BLaER1 (cell line): ENCODE results near the gene CHST8.

ENCODE experiments used
- H3K27ac ChIP-seq: shearing (Covaris generic); formaldehyde crosslinking; 2 replicates; pipeline ENCODE4 v1.8.1; 2022
- H3K27me3 ChIP-seq: shearing (Covaris generic); formaldehyde crosslinking; 2 replicates; pipeline ENCODE4 v1.8.1; 2022
- H3K36me3 ChIP-seq: shearing (Covaris generic); formaldehyde crosslinking; 2 replicates; pipeline ENCODE4 v1.8.1; 2022
- H3K4me1 ChIP-seq: shearing (Covaris generic); formaldehyde crosslinking; 2 replicates; pipeline ENCODE4 v1.8.1; 2022
- H3K4me2 ChIP-seq: shearing (Covaris generic); formaldehyde crosslinking; 2 replicates; pipeline ENCODE4 v1.8.1; 2022
- H3K4me3 ChIP-seq: shearing (Covaris generic); formaldehyde crosslinking; 2 replicates; pipeline ENCODE4 v1.8.1; 2022
- H3K9ac ChIP-seq: shearing (Covaris generic); formaldehyde crosslinking; 2 replicates; pipeline ENCODE4 v1.8.1; 2022
- H3K9me3 ChIP-seq: shearing (Covaris generic); formaldehyde crosslinking; 2 replicates; pipeline ENCODE4 v1.8.1; 2022
- H4K20me1 ChIP-seq: shearing (Covaris generic); formaldehyde crosslinking; 2 replicates; pipeline ENCODE4 v1.8.1; 2022
- Cebpa-rat ChIP-seq: shearing (Covaris generic); IDR thresholded peaks from 2 replicates; pipeline ENCODE4 v1.8.1; 2022

CHST8 gene

DNA sequence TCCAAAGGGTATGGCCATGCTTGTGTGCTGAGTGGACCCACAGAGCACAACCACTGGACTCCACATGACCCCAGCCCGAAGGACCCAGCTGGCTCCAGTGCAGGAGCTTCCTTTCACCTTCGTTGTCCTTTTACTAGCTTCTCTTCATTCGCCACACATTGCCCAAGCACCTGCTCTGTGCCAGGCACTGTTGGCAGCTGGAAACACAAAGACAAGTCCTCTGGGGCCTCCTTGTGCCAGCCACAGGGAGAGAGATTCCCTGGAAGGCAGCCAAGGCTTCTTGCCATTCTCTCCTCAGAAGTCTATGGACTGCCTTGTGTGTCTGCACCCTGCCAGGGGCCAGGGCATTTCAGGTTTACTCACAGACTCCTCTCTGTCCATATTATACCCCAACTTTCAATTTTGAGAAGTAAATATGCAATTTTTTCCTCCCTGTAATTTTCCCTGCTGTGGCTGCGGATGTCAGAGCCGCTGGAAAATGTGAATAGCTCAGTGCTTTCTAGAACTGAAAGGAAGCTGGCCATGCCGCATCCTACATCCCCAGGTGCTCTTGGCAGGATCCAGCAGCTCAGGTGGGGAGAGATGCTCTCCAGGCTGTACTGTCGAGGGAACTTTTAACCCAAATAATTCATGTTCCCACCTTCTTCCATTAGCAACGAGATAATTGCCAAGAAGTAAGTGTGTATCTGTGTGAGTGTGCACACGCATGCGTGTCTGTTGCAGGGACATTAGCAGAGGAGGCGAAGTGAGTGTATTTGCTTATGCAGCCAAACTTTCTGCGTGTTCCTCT is 57.2 kb downstream of the CHST8 start:
- H3K36me3 ChIP-seq = no peaks in the 10 kb centered on the region
- H3K4me3 ChIP-seq = no peak overlapping the region
- peaks cover 10% of the 10 kb centered on the region for H3K4me1 ChIP-seq
- H3K27ac ChIP-seq = no peak overlapping the region
- H3K27me3 ChIP-seq = peaks cover 4% of the 10 kb centered on the region; the same call in 1 of the 2 replicates
- no peak overlapping the region for H3K4me2 ChIP-seq
- no peak overlapping the region for H3K9ac ChIP-seq
- no peak for TF ChIP-seq Cebpa-rat
- H4K20me1 ChIP-seq = peaks cover 19% of the 10 kb centered on the region; the same call in 1 of the 2 replicates
- H3K9me3 ChIP-seq = no peaks in the 10 kb centered on the region

DNA sequence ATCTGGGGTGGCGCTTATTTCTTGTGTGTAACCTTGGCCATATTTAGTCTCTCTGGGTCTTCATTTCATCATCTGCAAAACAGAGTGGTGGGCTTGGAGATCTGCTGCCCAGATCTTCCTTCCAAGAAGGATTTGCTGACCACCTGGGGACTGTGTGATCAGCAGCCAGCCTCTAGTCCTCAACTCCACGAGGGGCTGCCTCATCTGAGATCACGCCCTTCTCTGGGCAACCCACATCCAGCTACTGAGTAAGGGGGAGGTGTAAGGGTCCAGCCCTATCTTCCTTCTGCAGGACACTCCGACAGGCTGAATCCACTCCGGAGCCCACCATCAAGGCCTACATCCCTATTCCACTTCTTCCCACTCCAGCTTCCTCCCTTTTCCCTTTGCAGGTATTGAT is 57.9 kb downstream of the CHST8 start:
- Histone ChIP-seq H3K27ac (no peak overlapping the region), H3K9ac (no peak overlapping the region), H4K20me1 (peaks cover 26% of the 10 kb centered on the region; the same call in 1 of the 2 replicates), H3K4me2 (no peak overlapping the region), H3K4me1 (peaks cover 10% of the 10 kb centered on the region), H3K27me3 (peaks cover 10% of the 10 kb centered on the region; the same call in 1 of the 2 replicates), H3K4me3 (no peak overlapping the region), H3K9me3 (no peaks in the 10 kb centered on the region), H3K36me3 (no peaks in the 10 kb centered on the region)
- no peak for TF ChIP-seq Cebpa-rat

GRCh38 chr19:33681081-33681680 is 59.4 kb downstream of the CHST8 start:
- no peak overlapping the region for H3K27ac ChIP-seq
- peaks cover 12% of the 10 kb centered on the region; the same call in 1 of the 2 replicates for H3K27me3 ChIP-seq
- H3K4me2 ChIP-seq = no peak overlapping the region
- no peak overlapping the region for H3K9ac ChIP-seq
- H3K36me3 ChIP-seq = no peaks in the 10 kb centered on the region
- peaks cover 29% of the 10 kb centered on the region; the same call in 1 of the 2 replicates for H4K20me1 ChIP-seq
- no peak overlapping the region for H3K4me3 ChIP-seq
- TF ChIP-seq Cebpa-rat = no peak
- no peaks in the 10 kb centered on the region for H3K9me3 ChIP-seq
- no peaks in the 10 kb centered on the region for H3K4me1 ChIP-seq

DNA sequence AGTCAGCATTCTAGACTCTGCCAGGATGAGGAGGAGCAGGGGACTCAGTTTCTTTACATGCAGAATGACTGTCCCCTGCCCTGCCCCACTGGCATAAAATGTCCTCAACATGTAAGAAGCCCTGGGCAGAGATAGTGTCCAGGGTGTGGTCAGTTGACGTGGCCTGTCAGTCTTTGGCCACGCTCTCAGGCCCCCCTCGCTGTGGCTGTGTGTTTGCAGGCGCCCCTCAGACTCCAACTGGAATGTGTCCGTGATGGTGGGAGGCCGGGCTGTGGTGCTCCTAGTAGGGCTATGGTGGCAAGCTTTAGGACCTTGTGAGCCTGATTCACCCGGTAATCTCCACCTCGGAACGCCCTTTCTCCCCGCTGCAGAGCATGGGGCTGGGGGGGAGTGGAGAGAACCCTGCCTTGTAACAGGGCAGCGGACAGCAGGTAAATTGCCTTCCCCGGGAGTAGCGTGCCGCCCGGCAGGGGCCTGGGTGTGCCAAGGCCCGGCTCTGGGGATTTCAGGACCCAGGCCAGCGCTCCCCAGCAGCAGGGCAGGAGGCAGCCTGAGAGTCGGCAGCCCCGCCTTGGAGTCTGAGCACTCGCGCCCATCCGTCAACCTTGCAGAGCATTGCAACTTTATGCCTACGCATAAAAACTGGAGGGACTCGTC is 62.3 kb downstream of the CHST8 start:
- Histone ChIP-seq H3K27ac (no peak overlapping the region), H3K36me3 (no peaks in the 10 kb centered on the region), H4K20me1 (peaks cover 32% of the 10 kb centered on the region; the same call in 1 of the 2 replicates), H3K4me2 (no peak overlapping the region), H3K27me3 (peaks cover 12% of the 10 kb centered on the region; the same call in 1 of the 2 replicates), H3K9ac (no peak overlapping the region), H3K9me3 (no peaks in the 10 kb centered on the region), H3K4me3 (no peak overlapping the region), H3K4me1 (no peaks in the 10 kb centered on the region)
- TF ChIP-seq Cebpa-rat = no peak

- Histone ChIP-seq H3K9ac (no peak overlapping the region), H3K36me3 (no peaks in the 10 kb centered on the region), H3K9me3 (no peaks in the 10 kb centered on the region), H3K4me1 (no peaks in the 10 kb centered on the region), H4K20me1 (peaks cover 27% of the 10 kb centered on the region; the same call in 1 of the 2 replicates), H3K4me3 (no peak overlapping the region), H3K27me3 (peaks cover 12% of the 10 kb centered on the region; the same call in 1 of the 2 replicates), H3K4me2 (no peak overlapping the region), H3K27ac (no peak overlapping the region)
- TF ChIP-seq Cebpa-rat = no peak
Observed at GRCh38 chr19:33684538-33685232, 62.9 kb downstream of the CHST8 start.

- H3K27me3 ChIP-seq = peaks cover 12% of the 10 kb centered on the region; the same call in 1 of the 2 replicates
- no peak for TF ChIP-seq Cebpa-rat
- no peak overlapping the region for H3K4me3 ChIP-seq
- no peak overlapping the region for H3K27ac ChIP-seq
- H3K9ac ChIP-seq = no peak overlapping the region
- H3K9me3 ChIP-seq = no peaks in the 10 kb centered on the region
- peaks cover 22% of the 10 kb centered on the region; the same call in 1 of the 2 replicates for H4K20me1 ChIP-seq
- H3K36me3 ChIP-seq = no peaks in the 10 kb centered on the region
- no peak overlapping the region for H3K4me2 ChIP-seq
- no peaks in the 10 kb centered on the region for H3K4me1 ChIP-seq
Observed at GRCh38 chr19:33685541-33685940, 63.8 kb downstream of the CHST8 start.

DNA sequence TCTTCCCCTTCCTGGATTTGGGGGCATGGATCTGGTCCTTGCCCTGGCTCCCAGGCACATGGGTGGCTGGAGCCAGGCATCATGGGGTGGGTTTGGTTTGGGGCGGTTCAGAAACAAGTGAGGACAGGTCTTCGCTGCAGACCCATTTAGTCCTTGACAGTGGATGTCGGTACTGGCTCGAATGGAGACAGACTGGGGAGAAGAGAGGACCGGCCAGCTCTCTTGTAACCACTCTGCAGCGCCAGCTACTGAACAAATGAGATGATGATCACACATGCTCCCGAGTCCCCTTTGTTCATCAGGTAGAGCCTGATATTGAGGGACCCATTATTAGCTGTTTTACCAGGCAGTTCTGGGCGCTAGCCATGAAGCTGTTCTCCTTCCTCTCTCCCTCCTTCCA is 64.5 kb downstream of the CHST8 start:
- Histone ChIP-seq H3K9me3 (no peaks in the 10 kb centered on the region), H3K4me1 (no peaks in the 10 kb centered on the region), H3K4me2 (no peak overlapping the region), H3K4me3 (no peak overlapping the region), H3K9ac (no peak overlapping the region), H3K36me3 (no peaks in the 10 kb centered on the region), H3K27ac (no peak overlapping the region), H4K20me1 (peaks cover 19% of the 10 kb centered on the region; the same call in 1 of the 2 replicates), H3K27me3 (peaks cover 12% of the 10 kb centered on the region; the same call in 1 of the 2 replicates)
- TF ChIP-seq Cebpa-rat = no peak

DNA sequence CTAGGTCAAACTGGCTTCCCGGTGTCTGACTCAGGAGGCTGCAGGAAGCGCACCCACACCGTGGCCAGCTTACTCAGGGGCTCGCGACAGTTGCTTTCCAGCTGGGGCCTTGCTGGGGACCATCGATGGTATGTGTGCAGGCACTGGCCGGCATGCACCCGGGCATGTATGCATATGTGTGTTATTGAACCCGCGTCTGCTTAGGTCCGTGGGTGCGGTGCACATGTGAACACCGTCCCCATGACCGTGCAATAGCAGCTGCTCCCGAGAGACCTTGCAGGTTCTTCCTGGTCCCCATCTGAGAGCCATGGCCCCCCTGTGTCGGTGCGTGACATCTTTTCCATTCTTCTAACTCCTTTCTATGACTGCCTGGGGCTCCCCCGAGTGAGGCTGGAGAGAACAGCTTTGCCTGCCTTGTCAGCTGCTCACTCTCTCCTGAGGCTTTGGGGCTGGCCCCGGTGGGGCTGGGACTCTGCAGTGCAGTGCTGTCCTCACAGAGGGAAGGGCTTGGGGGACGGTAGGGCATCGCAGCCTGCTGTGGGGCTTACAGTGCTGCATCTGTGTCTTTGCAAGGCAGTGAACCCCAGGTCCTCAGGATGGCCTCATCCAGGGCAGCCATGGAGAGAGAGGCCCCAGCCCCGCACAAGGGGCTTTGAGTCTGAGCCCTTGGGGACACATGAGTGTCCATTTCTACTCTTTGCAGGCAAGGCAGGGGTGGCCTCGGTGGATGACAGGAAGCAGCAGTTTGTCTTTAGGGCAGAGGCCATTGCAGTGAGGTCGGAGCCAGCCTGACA is 65.1 kb downstream of the CHST8 start:
- H3K27me3 ChIP-seq = peaks cover 12% of the 10 kb centered on the region; the same call in 1 of the 2 replicates
- H3K4me2 ChIP-seq = no peak overlapping the region
- no peak for TF ChIP-seq Cebpa-rat
- H3K4me3 ChIP-seq = no peak overlapping the region
- H3K27ac ChIP-seq = no peak overlapping the region
- H3K4me1 ChIP-seq = no peaks in the 10 kb centered on the region
- peaks cover 17% of the 10 kb centered on the region; the same call in 1 of the 2 replicates for H4K20me1 ChIP-seq
- H3K36me3 ChIP-seq = no peaks in the 10 kb centered on the region
- no peak overlapping the region for H3K9ac ChIP-seq
- H3K9me3 ChIP-seq = no peaks in the 10 kb centered on the region
